GM12878 (cell line): ENCODE results near the gene AHCYL2. TPM values are rescaled to one million over a fixed set of nuclear protein-coding genes. Genes with fewer than 3 reads are reported as not detected.

Experiments
- ATAC-seq: fragments of 200-7000 bp; cut with Tn5 transposase; 3 replicates; pipeline ENCODE4 v1.9.1; 2020; ENCODE audit warnings: mild to moderate bottlenecking, moderate library complexity
- BruUV-seq: library from RNA; stranded (reverse); fragments of 400-500 nt; replicated peaks from 2 replicates; lab custom pipeline; 2021; lab: Mats Ljungman, UMichigan
- CTCF ChIA-PET: fragments of 300-600 bp; sonication (Branson Sonifier 250); formaldehyde crosslinking; extraction: SDS; loops from one replicate; lab custom pipeline; 2021; ENCODE audit warnings: inconsistent platforms; lab: Yijun Ruan, JAX
- POLR2A ChIA-PET: fragments of 350-600 bp; formaldehyde crosslinking; extraction: SDS; loops from one replicate; lab custom pipeline; 2021; ENCODE audit warnings: inconsistent platforms; lab: Charles Lee
- RAD21 ChIA-PET: fragments of 300-600 bp; sonication (Branson Sonifier 250); formaldehyde crosslinking; loops from one replicate; lab custom pipeline; 2023; ENCODE audit warnings: antibody characterized with exemption; ENCODE audit not compliant: unreplicated experiment; lab: Charles Lee
- SMC1A ChIA-PET: fragments of 300-600 bp; sonication (Branson Sonifier 250); formaldehyde crosslinking; loops from one replicate; lab custom pipeline; 2023; ENCODE audit not compliant: unreplicated experiment, uncharacterized antibody; lab: Charles Lee
- DNase-seq: peaks from one replicate; pipeline ENCODE4 v3.0.0-alpha.2; 2011; ENCODE audit warnings: low read depth, low spot score
- FAIRE-seq: peaks from 3 replicates; lab custom pipeline; 2011; peaks lifted over from hg19 to GRCh38; lab: Jason Lieb, UNC
- H2AFZ ChIP-seq: 2 replicates; pipeline ENCODE4 v1.6.0; 2011; ENCODE audit warnings: low read depth, low read length, control low read depth; ENCODE audit not compliant: control insufficient read depth
- H3K27ac ChIP-seq: 2 replicates; pipeline ENCODE4 v1.5.1; 2011; ENCODE audit warnings: control low read depth; ENCODE audit not compliant: control insufficient read depth, insufficient read depth
- H3K27me3 ChIP-seq, 2 experiments: replicated peaks in 1 of 2; 2 replicates each; pipeline versions ENCODE4 v1.6.0 to v1.6.1; 2011; ENCODE audit warnings: low read length in 1 of 2; ENCODE audit not compliant: control insufficient read depth in 2 of 2, insufficient read depth in 2 of 2
- H3K36me3 ChIP-seq, 2 experiments: 2 replicates each; pipeline ENCODE4 v1.5.1; 2011; ENCODE audit warnings: low read length in 1 of 2; ENCODE audit not compliant: control insufficient read depth in 2 of 2, insufficient read depth in 2 of 2
- H3K4me1 ChIP-seq: 2 replicates; pipeline ENCODE4 v1.6.1; 2011; ENCODE audit warnings: mild to moderate bottlenecking, low read length, moderate library complexity, mixed read lengths; ENCODE audit not compliant: control insufficient read depth, insufficient read depth
- H3K4me2 ChIP-seq: 2 replicates; pipeline ENCODE4 v1.6.0; 2011; ENCODE audit warnings: control low read depth; ENCODE audit not compliant: control insufficient read depth, insufficient read depth
- H3K4me3 ChIP-seq: fragments of 200-600 bp; sonication (generic); 2 replicates; pipeline ENCODE4 v1.5.1; 2016
- H3K79me2 ChIP-seq: 2 replicates; pipeline ENCODE4 v1.6.0; 2011; ENCODE audit warnings: low read length; ENCODE audit not compliant: control insufficient read depth, insufficient read depth
- H3K9ac ChIP-seq: 2 replicates; pipeline ENCODE4 v1.8.0; 2011; ENCODE audit warnings: low read length, control low read depth, mixed read lengths; ENCODE audit not compliant: control insufficient read depth, insufficient read depth
- H3K9me3 ChIP-seq: replicated peaks from 3 replicates; pipeline ENCODE4 v1.5.1; 2011; ENCODE audit warnings: mild to moderate bottlenecking, low read length; ENCODE audit not compliant: control insufficient read depth, insufficient read depth
- H4K20me1 ChIP-seq: 2 replicates; pipeline ENCODE4 v1.6.0; 2011; ENCODE audit not compliant: control insufficient read depth, insufficient read depth
- BRCA1 ChIP-seq: IDR thresholded peaks from 2 replicates; pipeline ENCODE4 v1.6.1; 2011; ENCODE audit warnings: low read depth, low read length, improper control_type of control experiment
- CHD1 ChIP-seq: IDR thresholded peaks from 2 replicates; pipeline ENCODE4 v1.6.1; 2012; ENCODE audit warnings: low read depth, low read length, improper control_type of control experiment
- MXI1 ChIP-seq: fragments of 150-350 bp; IDR thresholded peaks from 2 replicates; pipeline ENCODE4 v1.6.1; 2011; ENCODE audit warnings: low read depth, mild to moderate bottlenecking, inconsistent platforms, low read length, improper control_type of control experiment
- RAD21 ChIP-seq: IDR thresholded peaks from 2 replicates; pipeline ENCODE4 v1.6.1; 2011; ENCODE audit warnings: mild to moderate bottlenecking, low read depth, low read length, moderate library complexity; ENCODE audit not compliant: insufficient read depth
- ZNF207 ChIP-seq: fragments of 450-650 bp; IDR thresholded peaks from 2 replicates; pipeline ENCODE4 v1.6.1; 2014; ENCODE audit warnings: antibody characterized with exemption, mild to moderate bottlenecking, borderline replicate concordance
- ZNF274 ChIP-seq: IDR thresholded peaks from one replicate; pipeline ENCODE4 v1.8.0; 2011; ENCODE audit not compliant: insufficient read length, insufficient read depth
- WGBS: methylation state at CpG from one replicate; pipeline ENCODE4 v1.1.6; 2016; ENCODE audit warnings: low lambda C conversion rate; ENCODE audit not compliant: insufficient replicate concordance, insufficient coverage; ENCODE audit errors: missing lambda C conversion rate; 5-methylcytosine and 5-hydroxymethylcytosine counted together
- in situ Hi-C: fragments of 300-500 bp; cut with MboI; formaldehyde crosslinking; loops from 9 replicates; pipeline ENCODE4 v1.14.3; 2018; ENCODE audit warnings: mixed read lengths
- intact Hi-C: fragments of 100-400 bp; cut with micrococcal nuclease; formaldehyde crosslinking; loops from one replicate; pipeline ENCODE4 v1.14.2; 2022; ENCODE audit not compliant: unreplicated experiment
- polyA plus RNA-seq, 11 experiments: library from polyadenylated mRNA; depleted of rRNA in 4 of 11; unstranded in 6 of 11; stranded (reverse) in 5 of 11; fragments of >200 nt; fragmentation: Nextera tagmentation in 4 of 11; fragmentation: Illumina TruSeq in 1 of 11; extraction: Ambion mirVana in 4 of 11; extraction: Trizol in 1 of 11; gene quantifications; 1 replicate in 1 of 11; 2 replicates in 10 of 11; pipeline versions ENCODE4 v1.2.1 to v1.2.3, GENCODE V29; 2011 to 2016; ENCODE audit warnings: inconsistent platforms in 2 of 11, missing spikeins in 2 of 11, low read depth in 1 of 11
- total RNA-seq, 4 experiments: library from RNA; depleted of rRNA in 3 of 4; stranded (reverse); fragments of >200 nt in 3 of 4; fragmentation: Illumina TruSeq in 1 of 4; extraction: Trizol in 1 of 4; gene quantifications; 2 replicates each; pipeline versions ENCODE4 v1.2.1 to v1.2.3, GENCODE V29; 2013 to 2021
- TF ChIP-seq, protein P1 (sequence below): fragments of 450-650 bp; formaldehyde crosslinking; IDR thresholded peaks from 2 replicates; pipeline ENCODE4 v1.4.0; 2022; ENCODE audit warnings: mild to moderate bottlenecking, moderate library complexity

The AHCYL2 gene
- total and polyA plus RNA-seq, 10 of the 15 experiments (the other 5 are each of a cell fraction or from before 2014, with no cell fraction given), result 1.7 to 29.1 (median 5.4) TPM

DNA sequence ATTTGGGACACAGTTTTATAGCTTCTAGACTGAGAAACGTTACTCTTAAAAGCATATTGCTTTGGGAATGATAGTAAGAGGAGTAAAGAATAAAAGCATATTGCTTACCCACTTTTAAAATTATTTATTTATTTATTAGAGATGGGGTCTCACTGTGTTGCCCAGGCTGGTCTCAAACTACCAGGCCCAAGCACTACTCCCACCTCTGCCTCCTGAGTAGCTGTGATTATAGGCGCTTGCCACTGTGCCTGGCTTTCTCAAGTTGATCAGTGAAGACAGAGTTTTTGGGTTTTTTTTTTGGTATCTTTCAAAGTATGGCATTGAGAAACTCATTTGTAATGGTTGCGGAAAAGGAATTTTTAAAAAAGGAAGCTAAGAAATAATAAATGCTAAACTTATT lies 68.0 kb downstream of the AHCYL2 start (continued):
- TF ChIP-seq ZNF274 (no peak), ZNF207 (no peak), MXI1 (no peak), RAD21 (no peak), CHD1 (no peak)

DNA sequence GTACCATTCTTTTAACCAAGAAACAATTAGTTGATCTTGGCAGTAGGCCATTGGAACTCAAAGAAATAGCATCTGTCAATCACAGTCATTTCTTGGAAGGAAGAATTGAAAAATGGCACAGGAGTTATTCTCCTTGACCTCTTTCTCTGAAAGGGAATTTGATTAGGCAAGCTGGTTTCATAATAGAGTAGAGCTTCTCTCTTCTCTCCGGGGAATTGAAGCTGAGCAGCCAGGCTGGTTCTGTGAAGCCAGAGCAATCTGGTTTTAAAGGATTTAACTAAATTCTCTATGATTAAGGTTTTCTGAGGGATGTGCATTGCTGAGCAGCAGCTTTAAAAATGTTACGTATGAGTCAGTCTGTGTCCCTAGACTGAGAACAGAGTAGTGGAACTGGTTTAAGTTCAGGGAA lies 70.2 kb downstream of the AHCYL2 start:
- Histone ChIP-seq H2AFZ (no peak overlapping the region), H3K4me2 (no peak overlapping the region), H3K9ac (no peak overlapping the region), H3K27me3 (no peaks in the 10 kb centered on the region), H3K9me3 (no peaks in the 10 kb centered on the region), H3K4me1 (no peaks in the 10 kb centered on the region), H3K27ac (no peak overlapping the region), H3K79me2 (no peaks in the 10 kb centered on the region), H3K4me3 (no peak overlapping the region), H4K20me1 (no peaks in the 10 kb centered on the region), H3K36me3 (no peaks in the 10 kb centered on the region)
- no peak for TF ChIP-seq BRCA1
- TF ChIP-seq, protein P1, sequence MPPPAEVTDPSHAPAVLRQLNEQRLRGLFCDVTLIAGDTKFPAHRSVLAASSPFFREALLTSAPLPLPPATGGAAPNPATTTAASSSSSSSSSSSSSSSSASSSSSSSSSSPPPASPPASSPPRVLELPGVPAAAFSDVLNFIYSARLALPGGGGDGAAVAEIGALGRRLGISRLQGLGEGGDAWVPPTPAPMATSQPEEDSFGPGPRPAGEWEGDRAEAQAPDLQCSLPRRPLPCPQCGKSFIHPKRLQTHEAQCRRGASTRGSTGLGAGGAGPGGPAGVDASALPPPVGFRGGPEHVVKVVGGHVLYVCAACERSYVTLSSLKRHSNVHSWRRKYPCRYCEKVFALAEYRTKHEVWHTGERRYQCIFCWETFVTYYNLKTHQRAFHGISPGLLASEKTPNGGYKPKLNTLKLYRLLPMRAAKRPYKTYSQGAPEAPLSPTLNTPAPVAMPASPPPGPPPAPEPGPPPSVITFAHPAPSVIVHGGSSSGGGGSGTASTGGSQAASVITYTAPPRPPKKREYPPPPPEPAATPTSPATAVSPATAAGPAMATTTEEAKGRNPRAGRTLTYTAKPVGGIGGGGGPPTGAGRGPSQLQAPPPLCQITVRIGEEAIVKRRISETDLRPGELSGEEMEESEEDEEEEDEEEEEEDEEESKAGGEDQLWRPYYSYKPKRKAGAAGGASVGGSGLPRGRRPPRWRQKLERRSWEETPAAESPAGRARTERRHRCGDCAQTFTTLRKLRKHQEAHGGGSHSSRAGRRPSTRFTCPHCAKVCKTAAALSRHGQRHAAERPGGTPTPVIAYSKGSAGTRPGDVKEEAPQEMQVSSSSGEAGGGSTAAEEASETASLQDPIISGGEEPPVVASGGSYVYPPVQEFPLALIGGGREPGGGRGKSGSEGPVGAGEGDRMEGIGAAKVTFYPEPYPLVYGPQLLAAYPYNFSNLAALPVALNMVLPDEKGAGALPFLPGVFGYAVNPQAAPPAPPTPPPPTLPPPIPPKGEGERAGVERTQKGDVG, result no peak
- ChIA-PET SMC1A (interaction anchor here (1.1 to 5.0 kb wide), 5 partner anchors 24 to 82 kb away, joined by 3 to 103 read pairs (median 4); no protein-coding TSS in a partner anchor), RAD21 (interaction anchor here (1.3 to 4.5 kb wide), 2 partner anchors 70 to 77 kb away, joined by 3 to 68 read pairs; partner anchors contain the start of gene AHCYL2), CTCF (interaction anchor here (1.3 to 5.7 kb wide), 6 partner anchors 10 to 131 kb away, joined by 4 to 185 read pairs (median 5); partner anchors contain the start of gene AHCYL2), POLR2A (no interaction called here)
- BruUV-seq, result no TSS peak
- FAIRE-seq (no peak), ATAC-seq (no peak), DNase-seq (no peak)
- in situ Hi-C loops (loop anchor here (5.0 kb wide), 1 partner anchor 73 kb away; no protein-coding TSS in a partner anchor), intact Hi-C loops (no loop called here)
- 100% methylated on average over 2 of the region's 2 CpGs for WGBS
